ENCODE measurements around the gene PHLDB2.

PHLDB2 gene

DNA sequence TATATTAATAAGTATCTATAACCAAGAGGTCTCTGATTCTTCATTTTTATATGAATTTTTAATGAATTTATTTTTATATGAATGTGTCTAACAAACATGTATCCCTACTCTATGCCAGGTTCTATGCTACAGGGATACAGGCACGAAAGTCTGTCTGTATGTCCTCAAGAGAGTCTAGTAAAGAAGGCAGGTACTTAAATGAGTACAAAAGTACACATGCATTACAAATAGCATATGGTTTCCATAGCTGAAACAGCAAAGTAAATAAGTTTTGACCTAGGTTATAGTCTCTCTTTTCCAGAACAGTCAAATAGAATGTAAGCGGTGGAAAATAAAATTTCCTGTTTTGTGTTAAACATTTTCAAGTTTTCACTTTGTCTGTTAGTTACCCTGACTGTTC is 106.4 kb downstream of the PHLDB2 start:
- DNase-seq (ENCODE audit: low read depth), result no peak

GRCh38 chr3:111967068-111967467 is 108.0 kb downstream of the PHLDB2 start:
- DNase-seq (ENCODE audit: low read depth), result no peak

DNA sequence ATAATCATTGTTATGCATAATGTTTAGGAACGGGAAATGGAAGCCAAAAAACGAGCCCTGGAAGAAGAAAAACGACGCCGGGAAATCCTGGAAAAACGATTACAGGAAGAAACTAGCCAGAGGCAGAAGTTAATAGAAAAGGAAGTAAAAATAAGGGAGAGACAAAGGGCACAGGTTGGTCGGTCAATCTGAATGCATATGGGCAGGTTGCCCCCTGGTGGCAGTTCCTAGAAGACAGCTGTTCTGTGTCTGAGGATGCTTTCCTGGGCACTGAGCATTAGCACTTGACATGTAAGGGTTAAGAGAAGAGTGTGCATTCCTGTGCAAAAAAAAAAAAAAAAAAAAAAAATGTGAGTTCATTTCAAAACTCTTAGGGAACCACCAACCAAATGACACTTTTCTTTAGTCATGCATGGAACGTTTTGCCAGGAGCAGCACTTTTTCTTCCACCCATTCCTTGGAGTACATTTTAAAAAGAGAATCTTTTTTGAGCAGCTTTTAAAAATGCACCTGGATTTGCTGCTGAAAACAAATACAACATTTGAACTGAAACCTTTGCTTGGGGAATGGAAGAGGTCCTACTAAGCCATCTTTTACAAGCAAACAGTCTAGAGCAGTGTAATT is 108.7 kb downstream of the PHLDB2 start:
- peak; percentile 75 for DNase-seq (ENCODE audit: low read depth)

DNA sequence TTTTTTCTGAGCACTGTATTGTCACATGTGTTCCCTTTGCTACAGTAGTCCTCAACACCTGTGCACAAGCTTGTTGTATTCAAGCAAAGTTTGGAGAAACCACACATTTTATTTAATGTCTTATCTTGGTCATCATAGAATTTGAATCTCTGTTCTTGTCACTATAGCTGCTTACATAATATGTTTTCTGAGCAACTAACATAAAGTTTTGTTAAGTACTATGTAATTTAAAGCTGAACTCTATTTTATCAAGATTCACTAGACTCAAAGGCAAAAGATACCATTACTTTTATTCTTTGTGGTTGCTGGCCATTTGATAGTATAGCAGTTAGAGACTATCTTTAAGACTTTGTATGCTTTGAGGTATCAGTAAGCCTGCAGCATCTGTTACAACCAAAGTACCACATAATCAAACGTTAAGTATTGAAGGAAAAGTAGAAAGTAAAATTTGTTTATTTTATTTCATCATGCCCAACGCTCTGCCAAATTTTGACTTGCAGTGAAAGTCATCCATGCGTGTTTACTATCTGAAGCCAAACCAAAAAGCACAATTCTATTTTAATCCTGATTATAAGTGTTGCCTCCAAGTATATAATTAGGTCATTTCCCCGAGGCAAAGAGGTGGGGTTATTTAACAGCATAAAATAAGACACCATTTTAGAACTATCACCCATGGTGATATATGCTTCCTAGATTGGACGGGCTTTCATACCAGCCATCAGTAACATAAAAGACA is 109.4 kb downstream of the PHLDB2 start:
- no peak for DNase-seq (ENCODE audit: low read depth)

DNA sequence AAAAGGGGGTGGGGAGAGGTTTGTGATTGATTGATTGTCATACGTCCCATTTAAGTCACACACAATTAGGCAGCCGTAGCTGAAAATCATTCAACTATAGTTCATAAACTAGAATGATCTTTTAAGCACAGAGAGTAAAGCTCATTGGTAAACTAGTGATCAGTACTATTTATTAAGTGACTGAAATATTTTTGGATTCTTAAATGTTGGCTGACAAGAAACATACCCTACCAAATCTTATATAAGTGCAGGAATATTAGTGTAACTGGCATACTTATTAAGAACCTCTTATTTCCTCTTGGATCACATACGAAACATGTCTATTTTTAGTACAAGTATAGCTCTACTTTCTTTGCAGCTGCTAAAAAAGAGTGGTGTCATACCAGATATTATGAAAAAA is 111.3 kb downstream of the PHLDB2 start:
- DNase-seq (ENCODE audit: low read depth), result no peak

DNA sequence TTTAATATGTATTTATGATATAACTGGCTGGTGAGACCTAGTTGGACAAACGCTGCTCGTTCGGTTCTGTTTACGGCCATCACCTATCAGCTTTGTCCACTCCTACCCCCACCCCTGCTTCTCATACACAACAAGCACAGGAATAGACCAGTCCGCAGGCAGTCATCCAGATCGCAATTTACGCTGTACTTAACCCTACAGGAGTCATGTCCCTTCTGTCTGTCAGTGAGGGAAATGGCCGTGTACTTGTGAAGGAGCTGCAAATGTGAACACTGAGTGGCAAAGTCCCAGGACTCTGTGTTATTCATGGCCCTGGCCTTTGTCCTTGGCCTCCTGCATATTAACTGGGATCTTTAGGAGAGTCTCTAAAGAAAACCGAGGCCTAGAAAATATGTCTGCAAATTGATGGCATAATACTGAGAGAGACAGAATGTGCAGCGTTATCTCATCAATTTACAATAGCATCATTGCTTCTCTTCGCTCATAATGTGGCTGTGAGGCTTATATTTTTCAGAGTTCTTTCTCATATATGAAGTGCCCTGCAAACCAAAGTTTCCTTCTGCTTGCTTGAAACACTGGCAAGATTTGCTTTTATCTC is 112.6 kb downstream of the PHLDB2 start:
- DNase-seq (ENCODE audit: low read depth), result no peak

GRCh38 chr3:111972891-111973290 is 113.8 kb downstream of the PHLDB2 start:
- DNase-seq (ENCODE audit: low read depth), result no peak

GRCh38 chr3:111975131-111975530 is 116.1 kb downstream of the PHLDB2 start:
- no peak for DNase-seq (ENCODE audit: low read depth)

DNA sequence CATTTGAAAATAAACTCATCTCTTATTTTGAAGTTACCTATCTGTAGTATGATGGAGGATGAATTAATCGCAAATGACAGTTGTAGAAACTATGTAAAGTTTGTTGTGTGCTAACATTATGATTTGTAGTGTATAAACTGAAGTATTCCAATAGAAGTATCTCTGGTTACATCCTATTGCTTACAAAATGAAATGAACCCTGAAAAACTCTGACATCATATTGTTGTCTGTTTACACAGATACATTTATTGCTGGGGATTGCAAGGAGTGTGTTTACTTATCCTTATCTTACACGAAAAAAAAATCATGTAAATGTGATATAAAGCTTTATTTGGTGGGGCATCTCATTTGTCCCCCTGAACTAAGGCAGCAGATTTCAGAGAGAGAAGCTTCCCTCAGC is 117.2 kb downstream of the PHLDB2 start:
- DNase-seq (ENCODE audit: low read depth), result no peak

- DNase-seq (ENCODE audit: low read depth), result peak; percentile 97
Observed at GRCh38 chr3:111978583-111979433, 119.7 kb downstream of the PHLDB2 start, which contains the start of gene ABHD10. Gene ABHD10, plus strand, starts transcription at chr3:111979026. Its CDS starts 36 bp downstream, at chr3:111979062.

- DNase-seq (ENCODE audit: low read depth), result no peak
Observed at GRCh38 chr3:111979434-111980038, 120.5 kb downstream of the PHLDB2 start.

- peak; percentile 50 for DNase-seq (ENCODE audit: low read depth)
Observed at GRCh38 chr3:111980716-111981456, 121.8 kb downstream of the PHLDB2 start.

GRCh38 chr3:111981457-111981763 is 122.3 kb downstream of the PHLDB2 start:
- DNase-seq (ENCODE audit: low read depth), result no peak

DNA sequence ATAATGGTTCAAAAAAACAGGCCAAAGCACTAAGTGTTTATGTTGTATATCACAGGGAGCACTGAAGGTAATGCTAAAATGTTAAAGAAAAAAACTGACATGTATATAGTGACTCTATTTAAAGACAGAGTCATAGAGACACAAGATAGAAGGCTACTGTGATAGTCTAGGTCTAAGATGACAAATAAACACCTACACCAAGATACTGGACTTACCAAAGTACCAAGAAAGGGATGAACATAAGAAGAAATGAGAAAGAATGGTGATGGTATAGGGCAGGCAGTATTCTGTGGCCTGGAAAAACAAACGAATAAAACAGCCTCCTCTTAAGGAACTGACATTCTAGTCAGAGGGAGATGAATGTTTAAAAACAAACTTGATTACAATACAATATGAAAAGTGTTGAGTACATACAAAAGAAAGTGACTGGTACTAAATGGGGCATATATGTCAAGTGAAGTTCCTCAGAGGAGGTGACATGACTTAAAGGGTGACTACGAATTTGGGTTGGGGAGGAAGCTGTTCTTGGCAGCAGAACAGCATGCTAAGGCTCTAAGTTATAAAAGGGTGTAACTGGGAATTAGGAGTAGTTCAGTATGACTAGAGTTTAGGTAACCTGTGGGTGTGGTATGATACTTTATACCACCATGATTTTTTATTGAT is 125.7 kb downstream of the PHLDB2 start:
- no peak for DNase-seq (ENCODE audit: low read depth)

DNA sequence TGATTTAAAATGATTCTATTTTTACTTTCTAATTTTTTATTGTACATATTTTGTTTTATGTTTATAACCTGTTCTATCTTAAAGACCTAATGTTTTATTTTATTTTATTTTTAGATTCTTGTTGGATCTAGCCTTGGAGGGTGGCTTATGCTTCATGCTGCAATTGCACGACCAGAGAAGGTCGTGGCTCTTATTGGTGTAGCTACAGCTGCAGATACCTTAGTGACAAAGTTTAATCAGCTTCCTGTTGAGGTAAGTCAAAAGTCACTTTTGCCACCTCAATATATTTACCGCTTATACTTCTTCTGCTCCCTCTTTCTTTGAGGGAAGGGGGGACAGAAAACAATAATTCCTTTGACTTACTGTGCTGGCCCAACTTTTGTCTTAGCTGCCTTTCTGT is 127.7 kb downstream of the PHLDB2 start:
- DNase-seq (ENCODE audit: low read depth), result no peak

GRCh38 chr3:111989061-111989678 is 130.1 kb downstream of the PHLDB2 start:
- no peak for DNase-seq (ENCODE audit: low read depth)

- DNase-seq (ENCODE audit: low read depth), result no peak
Observed at GRCh38 chr3:111993038-111993437, 134.0 kb downstream of the PHLDB2 start.

- no peak for DNase-seq (ENCODE audit: low read depth)
Observed at GRCh38 chr3:111998636-111999483, 139.8 kb downstream of the PHLDB2 start, which contains the start of gene TAGLN3. Gene TAGLN3, plus strand, starts transcription at chr3:111998922. Its CDS starts 501 bp downstream, at chr3:111999423.
